GM06990 (cell line): ENCODE results near the gene TRIM17.
A peak's percentile ranks its signal among the peaks of the same experiment; 100 is the strongest.

Source experiments
- DNase-seq: peaks from one replicate; pipeline ENCODE4 v3.0.0-alpha.2; 2011; ENCODE audit not compliant: insufficient read length; ENCODE audit errors: extremely low read depth
- H3K27me3 ChIP-seq: replicated peaks from 2 replicates; pipeline ENCODE4 v1.6.0; 2011; ENCODE audit warnings: low read length; ENCODE audit not compliant: control insufficient read depth, insufficient read depth
- H3K36me3 ChIP-seq: 2 replicates; pipeline ENCODE4 v1.5.1; 2011; ENCODE audit warnings: low read length; ENCODE audit not compliant: control insufficient read depth, insufficient read depth
- H3K4me3 ChIP-seq: replicated peaks from 2 replicates; pipeline ENCODE4 v1.5.1; 2011; ENCODE audit warnings: low read depth, mild to moderate bottlenecking, control low read depth, low read length
- CTCF ChIP-seq: IDR thresholded peaks from 2 replicates; pipeline ENCODE4 v1.5.1; 2011; ENCODE audit warnings: low read length, control low read depth, mild to moderate bottlenecking, inconsistent platforms; ENCODE audit not compliant: insufficient read depth, poor library complexity, severe bottlenecking

Gene TRIM17

GRCh38 chr1:228404107-228404720, 12.4 kb downstream of the TRIM17 start:
- TF ChIP-seq CTCF, result no peak
- DNase-seq, result no peak
- Histone ChIP-seq H3K4me3 (peak overlapping the region; percentile 90), H3K27me3 (no peaks in the 10 kb centered on the region), H3K36me3 (peaks cover 15% of the 10 kb centered on the region)

GRCh38 chr1:228403231-228403631, 13.4 kb downstream of the TRIM17 start:
- H3K27me3 ChIP-seq, result no peaks in the 10 kb centered on the region
- H3K4me3 ChIP-seq, result no peak overlapping the region
- no peak for DNase-seq
- TF ChIP-seq CTCF, result no peak
- H3K36me3 ChIP-seq, result peaks cover 19% of the 10 kb centered on the region

GRCh38 chr1:228402641-228403025, 14.0 kb downstream of the TRIM17 start:
- no peak for TF ChIP-seq CTCF
- no peak for DNase-seq
- Histone ChIP-seq H3K27me3 (no peaks in the 10 kb centered on the region), H3K4me3 (no peak overlapping the region), H3K36me3 (peaks cover 22% of the 10 kb centered on the region)

DNA sequence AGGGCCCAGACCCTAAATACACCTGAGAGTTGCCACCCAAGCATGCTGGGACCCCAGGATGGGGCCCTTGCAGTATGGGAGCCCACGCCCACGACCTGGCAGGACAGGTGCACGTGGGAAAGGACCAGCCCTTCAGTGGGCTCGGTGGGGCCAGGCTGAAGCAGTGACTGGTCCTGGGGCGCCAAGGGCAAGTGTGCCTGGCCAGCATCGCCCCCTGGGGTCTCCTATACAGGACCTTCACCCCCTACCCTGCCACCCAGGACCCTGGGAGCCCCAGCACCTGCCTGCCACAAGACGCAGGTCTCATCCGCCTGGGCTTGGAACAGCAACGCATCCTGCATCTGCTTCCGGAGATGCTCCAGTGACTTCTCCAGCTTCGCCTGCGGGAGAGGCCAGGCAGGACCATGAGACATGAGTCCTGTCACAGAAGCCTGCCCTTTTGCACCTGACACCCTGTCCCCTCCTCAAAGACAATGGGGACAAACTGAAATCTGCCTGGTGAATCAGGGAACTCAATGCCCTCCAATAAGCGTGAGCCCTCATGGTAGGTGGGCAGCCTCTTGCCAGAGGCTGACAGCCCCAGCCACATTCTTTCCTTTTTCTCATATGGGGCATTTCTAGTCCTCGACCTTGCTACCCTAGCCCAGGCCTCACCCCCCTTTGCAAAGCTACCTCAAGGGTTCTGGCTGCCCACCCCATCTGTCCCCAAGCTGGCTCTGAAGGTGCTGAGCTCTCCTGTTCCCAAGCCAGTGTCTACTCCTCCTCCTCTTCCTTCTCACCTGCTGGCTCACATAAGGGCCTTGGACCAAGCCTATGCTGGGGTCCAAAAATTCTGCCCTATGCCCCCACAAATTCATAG, 14.7 kb downstream of the TRIM17 start:
- no peak overlapping the region for H3K4me3 ChIP-seq
- no peaks in the 10 kb centered on the region for H3K27me3 ChIP-seq
- TF ChIP-seq CTCF, result no peak
- DNase-seq, result no peak
- peaks cover 25% of the 10 kb centered on the region for H3K36me3 ChIP-seq

DNA sequence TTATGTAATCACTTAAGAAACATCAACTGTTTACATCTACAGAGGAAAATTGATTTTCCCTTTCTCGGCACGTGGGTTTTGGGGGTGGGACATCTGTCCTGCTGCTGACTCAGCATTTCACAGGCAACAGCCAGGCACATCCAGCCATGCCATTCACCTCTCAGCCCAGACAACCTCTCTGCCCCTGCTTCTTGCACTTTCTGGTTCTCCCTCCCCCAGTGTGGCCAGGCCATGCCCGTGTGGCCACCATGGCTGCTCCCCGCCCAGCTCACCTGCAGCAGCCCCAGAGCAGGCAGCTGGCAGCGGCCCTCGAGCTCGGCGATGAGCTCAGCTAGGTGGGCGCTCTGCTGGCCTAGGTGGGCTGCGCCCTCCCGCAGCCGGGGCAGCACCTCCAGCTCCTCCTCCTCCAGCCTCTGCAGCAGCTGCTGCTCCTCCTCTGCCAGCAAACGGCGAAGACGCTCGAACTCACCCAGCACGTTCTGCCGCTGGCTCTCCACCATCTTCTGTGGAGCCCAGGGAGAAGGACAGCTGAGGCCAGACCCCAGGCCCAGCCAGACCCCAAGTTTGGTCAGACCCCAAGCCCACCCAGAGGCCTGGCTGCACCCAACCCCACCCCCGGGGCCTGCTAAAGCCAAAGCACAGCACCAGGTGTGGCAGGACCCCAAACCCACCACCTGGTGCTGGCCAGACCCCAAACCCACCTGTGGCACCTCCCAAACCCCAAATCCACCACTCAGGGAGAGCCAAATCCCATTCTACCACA, 15.8 kb downstream of the TRIM17 start:
- no peak for DNase-seq
- Histone ChIP-seq H3K4me3 (no peak overlapping the region), H3K36me3 (peaks cover 32% of the 10 kb centered on the region), H3K27me3 (no peaks in the 10 kb centered on the region)
- no peak for TF ChIP-seq CTCF
